Hair follicle dermal papilla cell (primary cell): ENCODE results near the gene EPGN. TPM values are rescaled to one million over a fixed set of nuclear protein-coding genes. Genes with fewer than 3 reads are reported as not detected.

Experiments used
- total RNA-seq: library from RNA; depleted of rRNA; stranded (reverse); fragments of >200 nt; gene quantifications from 2 replicates; pipeline ENCODE4 v1.2.3, GENCODE V29; 2012

EPGN gene, protein sequence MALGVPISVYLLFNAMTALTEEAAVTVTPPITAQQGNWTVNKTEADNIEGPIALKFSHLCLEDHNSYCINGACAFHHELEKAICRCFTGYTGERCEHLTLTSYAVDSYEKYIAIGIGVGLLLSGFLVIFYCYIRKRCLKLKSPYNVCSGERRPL
- total RNA-seq, result 0.49 TPM in 1 of 2 replicates, not detected in the other

DNA sequence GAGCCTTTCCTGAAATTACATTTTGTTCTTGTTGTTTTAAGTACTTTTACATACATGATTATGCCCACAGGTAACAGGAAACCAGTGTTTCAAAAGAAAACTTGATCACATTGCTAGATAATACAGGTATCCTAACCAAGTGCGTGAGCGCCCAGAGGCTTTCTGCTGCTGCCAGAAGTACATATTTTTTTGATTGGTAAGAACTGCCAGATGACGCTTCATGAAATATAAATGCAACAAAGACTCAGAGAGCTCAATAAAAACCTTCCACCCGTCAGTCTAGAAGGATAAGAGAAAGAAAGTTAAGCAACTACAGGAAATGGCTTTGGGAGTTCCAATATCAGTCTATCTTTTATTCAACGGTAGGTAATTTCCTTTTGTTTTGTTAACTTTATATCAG is at the start of gene EPGN:
Gene EPGN (plus strand): TSS at position 256 of the 400 bp plus-strand sequence. CDS start 64 bp downstream, at position 320.

DNA sequence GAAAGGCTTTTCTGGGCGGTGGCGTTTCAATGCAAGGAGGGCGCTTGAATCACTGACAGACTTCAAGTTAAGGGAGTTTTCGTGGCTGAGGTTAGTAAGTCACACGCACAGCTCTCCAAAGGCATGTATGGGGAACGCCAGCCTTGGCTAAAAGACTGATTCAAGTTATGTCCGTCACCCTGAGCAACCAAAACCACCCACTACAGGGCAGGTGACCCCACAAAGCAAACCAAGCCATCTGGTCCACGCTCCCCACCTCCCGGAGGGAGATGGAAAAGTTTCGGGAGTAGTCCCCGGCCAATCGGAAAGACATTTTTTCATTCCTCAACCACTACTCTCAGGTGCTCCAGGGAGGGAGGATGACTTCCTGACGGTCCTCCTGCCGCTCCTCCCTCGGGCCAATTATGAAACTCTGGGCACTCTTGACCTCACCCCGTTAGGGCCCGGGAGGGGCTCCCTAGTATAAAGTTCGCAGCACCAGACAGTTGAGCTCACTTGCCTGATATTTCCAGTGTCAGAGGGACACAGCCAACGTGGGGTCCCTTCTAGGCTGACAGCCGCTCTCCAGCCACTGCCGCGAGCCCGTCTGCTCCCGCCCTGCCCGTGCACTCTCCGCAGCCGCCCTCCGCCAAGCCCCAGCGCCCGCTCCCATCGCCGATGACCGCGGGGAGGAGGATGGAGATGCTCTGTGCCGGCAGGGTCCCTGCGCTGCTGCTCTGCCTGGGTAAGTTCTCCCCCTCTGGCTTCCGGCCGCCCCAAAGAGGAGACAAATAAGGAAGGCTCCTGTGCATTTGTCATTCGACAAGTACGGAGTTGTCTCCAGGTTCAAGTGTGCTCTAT is 56.6 kb downstream of the EPGN start, which contains the start of gene EREG:
Gene EREG (plus strand): TSS at position 494 of the 840 bp plus-strand sequence. CDS start 164 bp downstream, at position 658.

Other genes with a start within 250 kb of the EPGN start
- 2.7 and 8.6 TPM in 2 replicates for gene CXCL2, start 209.3 kb upstream of the EPGN start, total RNA-seq
- 21.9 and 32.0 TPM in 2 replicates for gene MTHFD2L, start 150.4 kb upstream of the EPGN start, total RNA-seq
- gene EREG, start 56.7 kb downstream of the EPGN start, total RNA-seq, result 0.61 and 10.9 TPM in 2 replicates
- gene AREG, start 136.7 kb downstream of the EPGN start, total RNA-seq, result 0.32 and 0.49 TPM in 2 replicates